Chondrocyte (in vitro differentiated cells): Measurements from ENCODE around the gene RGS11. TPM values are rescaled to one million over a fixed set of nuclear protein-coding genes. Genes with fewer than 3 reads are reported as not detected.

Experiments used
- DNase-seq: peaks from one replicate; pipeline ENCODE4 v3.0.0; 2021; ENCODE audit warnings: mixed read lengths, low spot score
- H3K27ac Mint-ChIP-seq: one replicate; pipeline ENCODE4 v1.8.0; 2021; ENCODE audit warnings: mild to moderate bottlenecking, moderate library complexity, mixed read lengths; ENCODE audit not compliant: unreplicated experiment
- H3K27me3 Mint-ChIP-seq: 2 replicates; pipeline ENCODE4 v1.8.0; 2021; ENCODE audit warnings: low read depth, mixed read lengths
- H3K36me3 Mint-ChIP-seq: 2 replicates; pipeline ENCODE4 v1.8.0; 2021; ENCODE audit warnings: low read depth, mixed read lengths
- H3K4me1 Mint-ChIP-seq: 2 replicates; pipeline ENCODE4 v1.8.0; 2021; ENCODE audit warnings: low read depth, mild to moderate bottlenecking, mixed read lengths
- H3K4me3 Mint-ChIP-seq: one replicate; pipeline ENCODE4 v1.8.0; 2021; ENCODE audit warnings: mild to moderate bottlenecking, moderate library complexity, mixed read lengths; ENCODE audit not compliant: unreplicated experiment
- H3K9me3 Mint-ChIP-seq: 2 replicates; pipeline ENCODE4 v1.8.0; 2021; ENCODE audit warnings: low read depth, mixed read lengths
- total RNA-seq: library from RNA; stranded (reverse); gene quantifications from 3 replicates; pipeline ENCODE4 v1.2.1, GENCODE V29; 2021
- TF ChIP-seq, protein P1 (sequence below): fragments of 200-600 bp; sonication (generic); IDR thresholded peaks from 2 replicates; pipeline ENCODE4 v1.5.0; 2021; ENCODE audit warnings: antibody characterized with exemption, mild to moderate bottlenecking, moderate library complexity

RGS11 gene
- total RNA-seq, 1 donor from 2014 or later = 21.0 TPM

DNA sequence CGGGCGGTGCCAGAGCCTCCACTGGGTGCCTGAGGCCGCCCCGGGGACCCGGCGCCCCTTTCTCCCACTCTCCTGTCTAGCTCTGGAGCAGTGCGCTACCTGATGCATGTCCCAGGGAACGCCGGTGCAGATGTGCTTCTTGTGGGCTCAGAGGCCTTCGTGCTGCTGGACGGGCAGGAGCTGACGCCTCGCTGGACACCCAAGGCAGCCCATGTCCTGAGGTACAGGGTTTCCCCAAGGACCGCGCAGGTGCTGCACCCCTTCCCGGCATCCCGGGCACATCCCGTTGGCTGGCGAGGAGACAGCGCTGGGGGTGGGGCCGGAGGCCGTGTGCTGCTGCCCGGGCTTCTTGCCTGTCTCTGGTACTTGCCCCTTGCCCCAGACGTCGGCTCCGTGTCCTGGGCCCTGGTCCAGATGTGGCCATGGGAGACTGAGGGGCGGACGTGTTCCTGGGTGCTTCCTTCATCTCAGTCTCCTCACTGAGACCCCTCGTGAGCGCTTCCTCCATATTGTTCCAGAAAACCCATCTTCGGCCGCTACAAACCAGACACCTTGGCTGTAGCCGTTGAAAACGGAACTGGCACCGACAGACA is 12.5 kb downstream of the RGS11 start:
- Mint-ChIP-seq H3K4me1 (peaks cover 4% of the 10 kb centered on the region), H3K36me3 (peaks cover 10% of the 10 kb centered on the region), H3K9me3 (no peaks in the 10 kb centered on the region), H3K27me3 (no peaks in the 10 kb centered on the region), H3K27ac (no peak overlapping the region), H3K4me3 (no peak overlapping the region)
- peak; percentile 92 for DNase-seq
- TF ChIP-seq, protein P1, sequence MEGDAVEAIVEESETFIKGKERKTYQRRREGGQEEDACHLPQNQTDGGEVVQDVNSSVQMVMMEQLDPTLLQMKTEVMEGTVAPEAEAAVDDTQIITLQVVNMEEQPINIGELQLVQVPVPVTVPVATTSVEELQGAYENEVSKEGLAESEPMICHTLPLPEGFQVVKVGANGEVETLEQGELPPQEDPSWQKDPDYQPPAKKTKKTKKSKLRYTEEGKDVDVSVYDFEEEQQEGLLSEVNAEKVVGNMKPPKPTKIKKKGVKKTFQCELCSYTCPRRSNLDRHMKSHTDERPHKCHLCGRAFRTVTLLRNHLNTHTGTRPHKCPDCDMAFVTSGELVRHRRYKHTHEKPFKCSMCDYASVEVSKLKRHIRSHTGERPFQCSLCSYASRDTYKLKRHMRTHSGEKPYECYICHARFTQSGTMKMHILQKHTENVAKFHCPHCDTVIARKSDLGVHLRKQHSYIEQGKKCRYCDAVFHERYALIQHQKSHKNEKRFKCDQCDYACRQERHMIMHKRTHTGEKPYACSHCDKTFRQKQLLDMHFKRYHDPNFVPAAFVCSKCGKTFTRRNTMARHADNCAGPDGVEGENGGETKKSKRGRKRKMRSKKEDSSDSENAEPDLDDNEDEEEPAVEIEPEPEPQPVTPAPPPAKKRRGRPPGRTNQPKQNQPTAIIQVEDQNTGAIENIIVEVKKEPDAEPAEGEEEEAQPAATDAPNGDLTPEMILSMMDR = no peak

DNA sequence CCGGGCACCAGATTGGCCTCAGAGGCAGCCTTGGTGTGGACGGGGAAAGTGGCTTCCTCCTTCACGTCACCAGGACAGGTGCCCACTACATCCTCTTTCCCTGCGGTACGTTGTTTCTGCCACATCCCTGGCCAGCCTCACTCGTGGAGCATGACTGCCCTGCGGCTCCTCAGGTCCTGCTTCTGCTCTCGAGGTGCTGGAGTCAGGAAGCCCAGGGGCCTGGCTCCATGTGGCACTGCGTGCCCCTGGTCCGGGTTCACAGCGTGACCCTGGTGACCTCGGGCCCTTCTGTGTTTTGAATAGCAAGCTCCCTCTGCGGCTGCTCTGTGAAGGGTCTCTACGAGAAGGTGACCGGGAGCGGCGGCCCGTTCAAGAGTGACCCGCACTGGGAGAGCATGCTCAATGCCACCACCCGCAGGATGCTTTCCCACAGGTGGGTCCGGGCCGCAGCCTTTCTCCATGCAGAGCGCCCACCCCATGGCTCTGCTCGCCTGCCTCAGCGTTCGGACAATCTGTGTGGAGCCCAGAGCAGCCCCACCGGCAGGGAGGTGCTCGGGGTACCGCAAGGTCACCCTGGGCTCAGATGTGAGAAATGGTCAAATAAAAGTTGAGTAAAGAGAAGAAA is 13.5 kb downstream of the RGS11 start:
- DNase-seq = no peak
- peaks cover 4% of the 10 kb centered on the region for H3K4me1 Mint-ChIP-seq
- H3K9me3 Mint-ChIP-seq = no peaks in the 10 kb centered on the region
- no peak overlapping the region for H3K4me3 Mint-ChIP-seq
- H3K36me3 Mint-ChIP-seq = peaks cover 12% of the 10 kb centered on the region
- no peak overlapping the region for H3K27ac Mint-ChIP-seq
- TF ChIP-seq, protein P1 = no peak
- H3K27me3 Mint-ChIP-seq = no peaks in the 10 kb centered on the region

DNA sequence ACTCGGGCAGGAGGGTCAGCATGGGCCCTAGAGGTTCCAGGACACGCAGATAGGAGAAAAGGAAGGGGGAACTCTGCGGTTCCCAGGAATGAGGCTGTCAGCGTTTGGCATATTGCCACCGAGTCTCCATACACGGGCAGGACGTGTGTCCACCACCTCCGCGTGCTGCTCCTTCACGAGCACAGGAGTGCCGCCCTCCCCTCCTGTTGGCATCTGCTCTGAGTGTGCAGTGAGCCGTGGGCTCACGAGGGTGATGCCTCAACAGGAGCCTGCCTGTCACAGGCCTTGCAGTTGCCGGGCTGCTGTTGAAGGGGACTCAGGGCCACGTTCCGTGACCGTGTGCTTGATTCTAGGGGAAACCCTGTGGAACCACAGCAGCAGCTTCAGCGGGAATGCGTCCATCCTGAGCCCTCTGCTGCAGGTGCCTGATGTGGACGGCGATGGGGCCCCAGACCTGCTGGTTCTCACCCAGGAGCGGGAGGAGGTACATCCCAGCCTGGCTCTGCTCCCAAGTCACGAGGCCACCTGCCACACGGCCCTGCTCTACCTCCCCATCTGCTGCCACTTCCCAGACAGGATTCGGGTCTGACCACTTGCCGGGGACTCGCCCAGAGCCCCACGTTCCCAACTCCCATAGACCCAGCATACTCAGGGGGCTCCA is 14.6 kb downstream of the RGS11 start:
- Mint-ChIP-seq H3K36me3 (peaks cover 13% of the 10 kb centered on the region), H3K27ac (no peak overlapping the region), H3K4me1 (peaks cover 4% of the 10 kb centered on the region), H3K27me3 (no peaks in the 10 kb centered on the region), H3K4me3 (no peak overlapping the region), H3K9me3 (no peaks in the 10 kb centered on the region)
- DNase-seq = no peak
- TF ChIP-seq, protein P1 = no peak

DNA sequence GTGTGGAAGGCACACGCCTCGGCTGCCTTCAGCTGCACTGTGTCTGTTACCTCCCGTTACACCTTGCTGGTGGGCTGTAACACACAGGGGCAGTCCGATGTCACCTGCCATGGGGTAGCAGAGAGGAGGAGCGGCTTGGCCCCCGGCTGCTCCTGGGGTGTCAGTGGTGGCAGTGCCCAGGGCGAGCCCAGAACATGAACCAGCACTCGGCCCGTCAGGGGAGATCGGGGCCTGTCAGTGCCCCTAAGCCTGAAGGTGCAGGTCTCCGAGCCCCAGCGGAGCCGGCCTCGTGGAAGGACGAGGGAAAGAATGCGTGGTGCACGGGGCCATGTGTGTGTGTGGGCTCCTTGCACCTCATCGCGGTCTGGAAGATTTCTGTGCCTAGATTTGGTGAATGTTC is 15.4 kb downstream of the RGS11 start:
- no peak for DNase-seq
- Mint-ChIP-seq H3K4me3 (no peak overlapping the region), H3K9me3 (no peaks in the 10 kb centered on the region), H3K27me3 (no peaks in the 10 kb centered on the region), H3K4me1 (no peaks in the 10 kb centered on the region), H3K36me3 (peaks cover 20% of the 10 kb centered on the region), H3K27ac (no peak overlapping the region)
- TF ChIP-seq, protein P1 = no peak

DNA sequence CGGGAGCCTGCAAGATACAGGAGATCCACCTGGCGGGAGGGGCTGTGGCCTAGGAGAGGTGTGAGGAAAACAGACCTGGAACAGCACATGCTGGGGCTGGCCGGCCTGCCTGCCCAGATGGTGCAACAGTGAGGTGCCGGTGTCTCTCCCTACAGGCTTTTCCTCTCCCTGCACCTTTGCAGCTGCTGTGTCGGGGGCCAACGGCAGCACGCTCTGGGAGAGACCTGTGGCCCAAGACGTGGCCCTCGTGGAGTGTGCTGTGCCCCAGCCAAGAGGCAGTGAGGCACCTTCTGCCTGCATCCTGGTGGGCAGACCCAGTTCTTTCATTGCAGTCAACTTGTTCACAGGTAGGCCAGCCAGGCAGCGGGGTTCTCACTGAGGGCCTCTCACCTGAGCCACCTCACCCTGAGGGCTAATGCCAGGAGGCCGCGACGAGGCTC is 15.9 kb downstream of the RGS11 start:
- TF ChIP-seq, protein P1 = no peak
- H3K27ac Mint-ChIP-seq = no peak overlapping the region
- no peak for DNase-seq
- H3K4me1 Mint-ChIP-seq = no peaks in the 10 kb centered on the region
- H3K9me3 Mint-ChIP-seq = no peaks in the 10 kb centered on the region
- no peak overlapping the region for H3K4me3 Mint-ChIP-seq
- peaks cover 20% of the 10 kb centered on the region for H3K36me3 Mint-ChIP-seq
- H3K27me3 Mint-ChIP-seq = no peaks in the 10 kb centered on the region
